Smooth muscle cell (in vitro differentiated cells): Measurements from ENCODE around the gene TOM1. TPM values are rescaled to one million over a fixed set of nuclear protein-coding genes. Genes with fewer than 3 reads are reported as not detected.

Experiments used
- DNase-seq: peaks from one replicate; lab custom pipeline; 2025; ENCODE audit not compliant: unreplicated experiment; lab: John Stamatoyannopoulos, UW
- H2AFZ ChIP-seq: fragments of 200-600 bp; sonication (generic); 2 replicates; pipeline ENCODE4 v1.6.0; 2016; ENCODE audit warnings: antibody characterized with exemption, low read depth, mild to moderate bottlenecking
- H3F3A ChIP-seq: fragments of 200-600 bp; sonication (generic); 2 replicates; pipeline ENCODE4 v1.6.0; 2017; ENCODE audit warnings: antibody characterized with exemption, low read depth
- H3K27ac ChIP-seq: fragments of 200-600 bp; sonication (generic); 2 replicates; pipeline ENCODE4 v1.5.1; 2016; ENCODE audit warnings: low read depth, mild to moderate bottlenecking
- H3K27me3 ChIP-seq: fragments of 200-600 bp; sonication (generic); 2 replicates; pipeline ENCODE4 v1.6.1; 2016; ENCODE audit warnings: low read depth, mild to moderate bottlenecking
- H3K36me3 ChIP-seq: fragments of 200-600 bp; sonication (generic); 2 replicates; pipeline ENCODE4 v1.5.1; 2016; ENCODE audit warnings: low read depth
- H3K4me1 ChIP-seq: fragments of 200-600 bp; sonication (generic); 2 replicates; pipeline ENCODE4 v1.5.1; 2016; ENCODE audit warnings: low read depth
- H3K4me2 ChIP-seq: fragments of 200-600 bp; sonication (generic); 2 replicates; pipeline ENCODE4 v1.6.0; 2016; ENCODE audit warnings: mild to moderate bottlenecking
- H3K4me3 ChIP-seq: fragments of 200-600 bp; sonication (generic); 2 replicates; pipeline ENCODE4 v1.5.1; 2016; ENCODE audit warnings: mild to moderate bottlenecking
- H3K79me2 ChIP-seq: fragments of 200-600 bp; sonication (generic); 2 replicates; pipeline ENCODE4 v1.6.0; 2016; ENCODE audit warnings: low read depth, mild to moderate bottlenecking
- H3K9ac ChIP-seq: fragments of 200-600 bp; sonication (generic); 2 replicates; pipeline ENCODE4 v1.6.0; 2016; ENCODE audit warnings: low read depth
- H3K9me3 ChIP-seq: fragments of 200-600 bp; sonication (generic); replicated peaks from 2 replicates; pipeline ENCODE4 v1.5.1; 2016; ENCODE audit warnings: low read depth
- H4K20me1 ChIP-seq: fragments of 200-600 bp; sonication (generic); 2 replicates; pipeline ENCODE4 v1.6.0; 2016; ENCODE audit warnings: low read depth
- CTCF ChIP-seq: fragments of 200-600 bp; sonication (generic); IDR thresholded peaks from 2 replicates; pipeline ENCODE4 v1.5.1; 2017; ENCODE audit warnings: borderline replicate concordance, mild to moderate bottlenecking, antibody characterized with exemption; ENCODE audit not compliant: insufficient read depth, poor library complexity, severe bottlenecking
- WGBS: methylation state at CpG from one replicate; pipeline ENCODE4 v1.1.7; 2016; ENCODE audit warnings: low lambda C conversion rate; 5-methylcytosine and 5-hydroxymethylcytosine counted together
- polyA plus RNA-seq: library from polyadenylated mRNA; unstranded; fragments of >200 nt; fragmentation: Nextera tagmentation; extraction: Ambion mirVana; gene quantifications from 2 replicates; pipeline ENCODE4 v1.2.1, GENCODE V29; 2016
- total RNA-seq: library from RNA; depleted of rRNA; stranded (reverse); fragments of >200 nt; gene quantifications from 2 replicates; pipeline ENCODE4 v1.2.3, GENCODE V29; 2014

The TOM1 gene
- total and polyA plus RNA-seq, 2 experiments from 2014 or later, result 86.1 to 127 TPM

DNA sequence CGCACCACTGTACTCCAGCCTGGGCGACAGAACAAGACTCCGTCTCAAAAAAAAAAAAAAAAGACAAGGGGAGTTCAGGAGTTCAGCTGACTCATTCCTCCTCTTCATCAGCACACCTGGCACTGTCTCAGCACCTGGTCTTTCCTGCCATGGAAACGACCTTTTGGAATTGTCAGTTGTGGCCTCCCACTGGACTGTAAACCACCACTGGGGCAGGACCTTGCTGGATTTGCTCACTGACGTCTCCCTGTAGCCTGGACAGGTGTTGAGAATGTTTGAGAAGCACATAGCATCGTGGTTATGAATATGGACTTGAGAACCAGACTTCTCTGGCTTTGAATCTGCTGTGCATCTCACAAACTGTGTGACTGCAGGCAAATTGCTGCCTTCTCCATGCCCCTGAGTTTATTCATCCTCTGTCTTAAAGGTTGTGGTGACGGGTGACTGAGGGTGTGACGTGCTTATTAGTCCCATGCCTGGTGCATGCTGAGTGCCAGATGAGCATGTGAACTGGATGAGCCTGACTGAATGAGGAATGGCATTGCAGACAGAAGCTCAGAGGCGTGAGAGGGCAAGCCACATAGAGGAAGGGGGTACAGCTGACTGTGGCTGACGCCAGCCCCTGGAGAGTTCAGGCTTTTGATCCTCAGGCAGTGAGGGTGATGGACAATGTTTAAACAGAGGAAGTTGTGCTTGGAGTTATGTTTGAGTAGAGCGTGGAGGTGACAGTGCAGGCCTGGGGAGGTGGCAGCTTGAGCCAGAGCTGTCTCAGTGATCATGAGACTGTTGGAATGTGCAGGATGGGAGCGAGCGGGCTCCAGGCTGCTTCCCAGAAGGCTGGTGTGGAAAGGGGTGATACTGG lies 12.7 kb downstream of the TOM1 start:
- Histone ChIP-seq H3K36me3 (no peaks in the 10 kb centered on the region), H4K20me1 (peaks cover 100% of the 10 kb centered on the region), H3K79me2 (peaks cover 39% of the 10 kb centered on the region), H3K27ac (peak overlapping the region; percentile 8), H3K9me3 (no peaks in the 10 kb centered on the region), H3K4me1 (peaks cover 14% of the 10 kb centered on the region), H3K4me2 (no peak overlapping the region), H3K4me3 (no peak overlapping the region), H2AFZ (no peak overlapping the region), H3F3A (no peaks in the 10 kb centered on the region), H3K9ac (no peak overlapping the region), H3K27me3 (no peaks in the 10 kb centered on the region)
- 84% methylated on average over 13 of the region's 13 CpGs for WGBS
- DNase-seq, result no peak
- TF ChIP-seq CTCF, result no peak

DNA sequence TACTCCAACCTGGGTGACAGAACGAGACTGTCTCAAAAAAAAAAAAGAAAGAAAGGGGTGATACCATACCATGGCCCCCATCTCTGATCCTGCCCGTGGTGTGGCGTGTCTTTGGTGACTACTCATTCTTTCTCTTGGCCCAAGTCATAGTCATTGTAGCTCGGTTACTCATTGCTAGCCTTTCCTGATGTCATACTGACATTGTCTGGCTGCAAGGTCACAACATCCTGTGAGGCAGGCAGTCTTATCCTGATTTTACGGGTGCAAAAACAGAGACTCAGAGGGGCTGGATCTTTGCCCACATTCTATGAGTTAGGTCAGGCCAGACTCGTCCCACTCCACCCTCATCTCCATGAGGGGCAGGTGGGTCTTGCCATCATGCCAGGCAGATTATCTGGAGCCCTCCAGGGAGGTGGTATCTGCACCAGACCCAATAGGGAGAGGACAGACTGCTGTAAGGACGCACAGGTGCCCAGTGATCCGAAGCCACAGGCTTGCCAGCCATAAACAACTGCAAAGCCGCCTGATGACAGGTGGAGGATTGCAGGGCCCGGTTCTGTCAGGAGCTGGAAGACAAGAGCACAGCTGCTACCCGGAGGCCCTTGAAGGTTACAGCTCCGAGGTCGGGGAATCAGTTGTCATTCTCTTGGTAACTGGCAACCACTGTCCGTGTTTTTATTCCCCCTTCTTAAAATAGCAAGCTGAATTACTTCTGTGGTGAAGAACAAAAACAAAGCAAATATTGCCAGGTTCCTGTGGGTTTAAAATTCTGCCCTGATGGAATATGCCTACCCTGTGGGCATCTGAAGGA lies 13.8 kb downstream of the TOM1 start:
- peak overlapping the region; percentile 38 for H3K9ac ChIP-seq
- no peak overlapping the region for H2AFZ ChIP-seq
- H3K4me1 ChIP-seq, result peaks cover 11% of the 10 kb centered on the region
- no peak overlapping the region for H3K4me2 ChIP-seq
- DNase-seq, result no peak
- H3K36me3 ChIP-seq, result no peaks in the 10 kb centered on the region
- peaks cover 100% of the 10 kb centered on the region for H4K20me1 ChIP-seq
- no peaks in the 10 kb centered on the region for H3K9me3 ChIP-seq
- no peak overlapping the region for H3K4me3 ChIP-seq
- no peaks in the 10 kb centered on the region for H3K27me3 ChIP-seq
- H3F3A ChIP-seq, result no peaks in the 10 kb centered on the region
- H3K27ac ChIP-seq, result peak overlapping the region; percentile 25
- H3K79me2 ChIP-seq, result peaks cover 30% of the 10 kb centered on the region
- no peak for TF ChIP-seq CTCF
- WGBS, result 75% methylated on average over 14 of the region's 14 CpGs

DNA sequence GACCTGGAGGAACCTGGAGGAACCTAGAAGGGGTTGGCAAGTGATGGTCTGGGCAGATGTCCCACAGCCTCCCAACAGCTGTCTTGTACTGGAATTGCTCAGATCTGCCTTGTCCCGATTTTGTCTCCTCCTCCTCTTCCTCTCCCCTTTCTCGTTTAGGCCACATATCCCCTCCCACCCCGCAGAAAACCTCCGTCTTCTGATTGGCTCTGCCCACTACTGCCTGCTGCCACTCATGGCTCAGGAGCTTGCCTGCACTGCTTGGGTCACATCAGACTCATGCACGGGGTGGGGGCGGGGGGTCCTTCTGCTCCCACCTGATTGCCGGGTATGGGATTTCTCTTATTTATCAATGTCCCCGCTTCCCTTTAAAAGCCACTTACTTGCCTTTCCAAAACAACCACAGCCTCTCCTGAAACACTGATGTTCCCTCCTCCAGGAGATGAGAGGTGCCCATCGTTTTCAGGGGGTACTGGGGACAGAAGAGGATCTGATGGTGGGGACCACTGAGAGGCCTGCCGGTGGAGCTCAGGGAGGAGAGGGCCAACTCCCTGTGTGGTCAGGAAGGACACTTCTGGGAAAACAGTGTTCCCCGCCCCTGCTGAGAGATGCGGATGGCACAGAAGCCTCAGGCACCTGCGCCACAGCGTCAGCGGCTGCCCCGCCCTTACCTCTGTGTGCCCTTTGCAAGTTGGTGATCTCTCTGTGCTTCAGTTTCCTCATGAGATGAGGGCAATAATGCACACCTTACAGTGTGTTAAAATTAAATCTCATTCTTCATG lies 14.7 kb downstream of the TOM1 start:
- Histone ChIP-seq H3K4me1 (peaks cover 11% of the 10 kb centered on the region), H3K9me3 (no peaks in the 10 kb centered on the region), H3K4me2 (no peak overlapping the region), H2AFZ (no peak overlapping the region), H3K36me3 (no peaks in the 10 kb centered on the region), H3K79me2 (peaks cover 24% of the 10 kb centered on the region), H3F3A (no peaks in the 10 kb centered on the region), H3K27ac (peak overlapping the region; percentile 25), H4K20me1 (peaks cover 100% of the 10 kb centered on the region), H3K27me3 (no peaks in the 10 kb centered on the region), H3K9ac (no peak overlapping the region), H3K4me3 (no peak overlapping the region)
- WGBS, result 87% methylated on average over 14 of the region's 16 CpGs
- DNase-seq, result no peak
- no peak for TF ChIP-seq CTCF
